Stimulated activated CD8-positive, alpha-beta memory T cell treated with anti-CD3 and anti-CD28 coated beads, Interleukin-7, amount 100 ng/mL, for 4 hours (primary cell): ENCODE measurements around the gene OTOP2.
"Not testable (repeated sequence)": the region's sequence is repeated elsewhere in the genome, so short reads cannot be mapped to it uniquely, and the experiment has no call there.

Experiments used
- DNase-seq, 2 donors: peaks; one replicate each; pipeline ENCODE4 v3.0.0-alpha.2; 2020; ENCODE audit warnings: low read depth in 2 of 2

The OTOP2 gene

DNA sequence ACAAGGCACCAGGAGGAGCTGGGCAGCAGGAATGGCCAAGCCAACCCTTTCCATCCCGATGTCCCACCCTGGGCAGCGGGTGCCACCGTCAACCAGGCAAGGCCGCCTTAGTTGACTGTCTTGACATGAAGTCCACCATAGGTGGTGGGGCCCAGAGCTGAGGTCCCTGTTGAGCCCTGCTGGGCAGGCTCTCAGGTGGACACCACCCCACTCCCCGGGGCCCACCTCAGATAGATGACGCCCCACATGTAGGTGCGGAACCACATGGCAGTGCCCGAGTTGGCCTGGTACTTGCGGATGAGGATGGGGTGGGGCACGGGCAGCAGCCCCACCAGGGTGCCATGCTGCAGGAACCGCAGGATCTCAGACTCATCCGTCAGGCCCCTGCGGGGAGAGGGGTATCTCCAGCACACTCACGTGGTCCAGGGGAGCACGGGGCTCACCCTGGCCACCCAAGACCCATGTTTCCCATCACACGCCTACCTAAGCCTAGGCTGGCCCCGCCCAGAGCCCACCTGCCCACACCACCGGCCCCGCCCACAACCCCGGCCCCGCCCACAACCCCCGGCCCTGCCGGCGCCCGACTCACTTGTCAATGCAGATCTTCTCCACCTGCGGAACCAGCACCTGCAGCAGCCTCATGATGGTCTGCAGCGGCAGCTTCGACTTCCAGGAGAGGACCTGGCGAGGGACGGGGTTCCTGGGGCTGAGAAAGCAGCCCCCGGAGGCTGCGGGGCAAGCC, 27.8 kb downstream of the OTOP2 start:
- no peak for DNase-seq

DNA sequence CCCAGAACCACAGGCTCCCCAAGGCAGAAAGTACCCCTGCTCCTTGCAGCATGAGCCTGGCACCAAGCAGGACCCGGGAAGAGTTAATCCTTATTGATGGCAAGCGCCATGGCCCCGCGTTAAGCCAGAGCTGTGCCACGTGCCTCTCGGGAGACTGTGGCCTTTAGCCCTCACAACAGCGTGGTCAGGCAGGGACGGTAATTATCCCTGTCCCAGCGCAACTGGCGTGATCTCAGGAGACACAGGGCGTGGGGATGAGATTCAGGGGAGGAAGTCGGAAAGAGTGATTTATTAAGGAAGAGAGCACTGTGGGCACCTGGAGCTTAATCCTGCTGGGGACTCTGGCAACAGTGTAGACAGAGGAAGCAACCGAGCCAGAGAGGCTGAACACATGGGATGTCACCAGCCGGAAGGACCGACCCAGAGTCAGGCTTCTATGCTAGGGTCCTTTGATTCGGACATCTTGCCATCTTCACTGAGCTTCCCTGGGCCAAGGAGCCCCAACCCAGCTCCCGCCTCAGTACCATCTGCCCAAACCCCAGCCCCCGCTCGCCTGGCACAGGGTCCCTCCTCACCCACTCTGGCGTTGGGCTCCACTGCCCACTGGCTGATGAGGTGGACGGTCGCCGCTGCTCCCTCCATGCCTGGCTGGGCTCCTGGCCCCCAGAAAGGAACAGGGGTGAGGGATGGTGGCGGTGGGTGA, 28.5 kb downstream of the OTOP2 start:
- no peak for DNase-seq

DNA sequence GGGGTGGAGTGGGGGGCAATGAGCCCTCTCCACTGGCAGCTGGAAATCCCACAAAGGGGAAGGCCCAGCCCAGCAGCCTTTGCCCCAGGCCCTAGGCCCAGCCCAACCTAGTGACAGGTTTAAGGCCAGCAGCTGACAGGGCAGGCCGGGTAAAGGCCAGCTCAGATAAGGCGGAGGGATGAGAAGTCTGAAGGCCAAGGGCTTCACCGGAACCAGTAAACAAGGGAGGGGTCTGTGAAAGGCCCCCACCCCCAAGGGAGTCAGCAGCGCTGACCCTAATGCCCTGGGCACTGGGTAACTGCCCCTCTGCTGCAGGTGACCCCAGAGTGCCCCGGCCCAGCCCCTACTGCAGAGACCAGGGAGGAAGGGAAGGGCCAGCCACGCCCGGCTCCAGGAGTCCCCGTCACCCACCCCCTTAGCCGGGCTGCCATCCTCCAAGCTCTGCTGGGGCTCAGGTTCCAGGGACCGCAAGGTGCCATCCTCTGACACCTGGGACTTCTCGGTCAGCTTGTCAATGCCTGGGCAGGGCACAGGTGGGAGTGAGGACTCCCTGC, 29.1 kb downstream of the OTOP2 start:
- DNase-seq, result no peak

DNA sequence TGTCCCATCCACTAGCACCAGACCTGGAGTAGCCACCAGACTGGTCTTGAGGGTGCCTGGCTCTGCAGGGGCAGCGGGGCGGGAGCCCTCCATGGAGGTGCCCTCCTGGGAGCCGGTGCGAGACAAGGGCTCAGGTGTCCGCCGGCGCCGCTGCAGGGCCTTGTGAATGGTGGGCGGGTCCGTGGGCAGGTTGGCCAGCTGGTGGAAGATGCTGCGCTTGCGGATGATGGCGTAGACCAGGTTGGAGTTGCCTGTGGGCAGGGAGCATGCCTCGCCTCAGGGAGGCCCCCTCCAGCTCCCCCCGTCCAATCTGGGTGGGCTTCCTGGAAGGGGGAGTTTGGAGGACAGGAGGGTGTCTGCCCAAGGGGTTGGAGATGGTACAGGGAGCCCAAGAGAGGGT, 30.0 kb downstream of the OTOP2 start:
- DNase-seq, result no peak

DNA sequence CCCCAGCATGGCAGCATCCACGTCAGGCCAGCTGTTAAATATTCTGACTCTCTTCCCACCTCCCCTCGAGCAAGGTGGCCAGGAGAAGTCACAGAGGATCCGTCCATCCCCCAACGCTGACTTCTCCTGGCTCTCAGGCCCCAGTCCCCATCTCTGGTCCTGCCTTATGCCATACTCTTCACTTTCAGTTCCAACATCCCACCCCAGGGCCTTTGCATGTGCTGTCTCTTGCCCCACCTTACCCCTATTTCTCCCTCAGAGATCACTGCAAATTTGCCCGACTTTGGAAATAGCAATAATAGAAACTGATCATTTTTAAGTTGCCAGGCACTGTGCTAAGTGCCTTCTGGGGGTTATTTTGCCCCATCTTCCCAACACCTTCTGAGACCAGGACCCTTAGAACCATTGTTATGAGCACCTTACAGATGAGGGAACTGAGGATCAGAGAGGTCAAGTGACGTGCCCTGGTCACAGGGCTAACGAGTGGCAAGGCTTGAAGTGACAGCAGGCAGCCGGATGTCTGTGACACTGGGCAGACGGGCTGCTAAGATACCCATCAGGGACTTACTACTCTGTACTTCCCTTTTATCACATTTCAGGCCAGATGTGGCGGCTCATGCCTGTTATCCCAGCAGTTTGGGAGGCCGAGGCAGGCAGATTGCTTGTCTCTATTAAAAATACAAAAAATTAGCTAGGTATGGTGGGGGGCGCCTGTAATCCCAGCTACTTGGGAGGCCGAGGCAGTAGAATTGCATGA, 30.8 kb downstream of the OTOP2 start:
- DNase-seq, result no peak

DNA sequence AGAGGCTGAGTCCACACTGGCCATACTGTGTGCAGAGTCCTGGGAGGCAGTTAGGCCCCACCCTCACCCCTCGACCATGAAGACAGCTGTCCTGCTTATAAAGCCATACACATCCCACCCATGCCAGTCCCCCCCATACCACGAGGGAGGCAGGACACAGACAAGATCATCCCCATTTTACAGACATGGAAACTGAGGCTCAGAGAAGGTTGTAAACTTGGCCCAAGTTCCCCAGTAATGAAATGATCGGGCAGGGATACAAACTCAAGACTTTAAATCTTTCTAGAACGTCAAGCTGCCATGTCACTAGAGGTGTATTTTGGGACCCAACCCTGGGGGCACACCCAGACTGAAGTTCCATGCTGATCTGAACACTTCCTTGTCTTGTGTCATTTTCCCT, 32.0 kb downstream of the OTOP2 start:
- DNase-seq, result no peak

DNA sequence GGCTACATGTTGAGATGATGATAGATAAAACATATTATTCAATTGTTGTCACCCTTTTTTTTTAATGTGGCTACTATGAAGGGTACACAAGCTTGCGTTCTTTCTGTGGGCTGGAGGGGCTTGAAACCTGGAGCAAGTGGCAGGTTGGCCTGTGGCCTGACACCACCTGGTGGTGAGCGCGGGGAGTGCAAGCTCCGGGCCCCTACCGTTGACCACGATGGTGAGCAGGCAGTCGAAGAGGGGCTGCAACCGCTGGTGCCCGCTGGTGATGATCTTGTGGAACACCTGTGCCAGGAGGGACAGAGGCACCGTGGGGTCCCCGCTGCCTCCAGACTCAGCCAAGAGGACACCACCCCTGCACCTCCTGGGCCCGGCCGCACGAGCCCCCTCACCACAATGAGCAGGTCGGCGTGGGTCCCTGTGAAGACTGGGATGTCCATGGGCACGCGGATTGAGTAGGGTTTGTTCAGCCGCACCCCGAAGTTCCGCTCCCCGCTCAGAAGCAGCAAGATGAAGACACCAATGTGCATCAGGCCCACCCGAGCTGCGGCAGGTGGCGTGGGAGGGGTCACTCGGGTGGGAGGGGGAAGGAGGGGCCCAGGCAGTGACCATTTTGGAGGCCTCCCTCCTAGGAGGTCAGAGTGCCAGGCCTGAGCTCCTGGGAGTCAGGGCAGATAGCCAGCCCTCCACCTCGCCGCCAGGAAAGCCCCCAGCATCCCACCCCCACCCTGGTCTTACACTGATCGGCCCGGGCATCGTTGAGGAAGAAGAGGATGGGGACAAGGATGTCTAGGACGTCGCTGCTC, 34.1 kb downstream of the OTOP2 start:
- DNase-seq, result peak; percentile 58 to 60

DNA sequence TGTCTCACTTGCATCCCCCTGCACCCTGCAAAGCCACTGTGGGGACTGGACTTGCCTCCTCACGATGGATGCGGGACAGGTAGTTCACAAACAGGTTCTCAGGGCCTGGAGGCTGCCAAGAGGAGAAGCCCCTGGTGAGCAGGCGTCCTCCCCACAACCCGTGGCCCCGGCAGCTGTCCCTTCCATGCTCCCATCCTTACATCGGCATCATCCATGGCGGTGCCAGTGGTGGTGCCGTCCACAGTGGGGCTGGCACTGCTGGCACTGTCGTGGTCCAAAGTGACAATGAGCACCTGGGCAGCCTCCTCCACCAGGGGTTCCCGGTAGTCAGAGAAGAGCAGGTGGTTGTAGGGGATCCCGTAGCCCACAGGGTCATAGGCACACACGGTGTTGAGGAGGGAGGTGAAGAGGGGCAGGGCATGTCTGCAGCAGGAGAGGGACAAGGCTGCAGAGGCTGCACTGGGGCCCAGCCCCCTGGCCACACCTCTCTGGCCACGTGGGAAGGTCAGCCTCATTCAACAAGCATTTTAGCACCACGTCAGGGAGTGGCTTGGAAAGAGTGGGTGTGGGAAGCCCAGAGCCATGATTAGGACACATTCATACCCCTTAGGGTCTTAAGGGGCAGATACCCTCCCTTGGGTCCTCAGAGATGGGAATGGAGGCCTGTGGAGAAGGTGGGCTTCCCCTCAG, 35.9 kb downstream of the OTOP2 start:
- no peak for DNase-seq

DNA sequence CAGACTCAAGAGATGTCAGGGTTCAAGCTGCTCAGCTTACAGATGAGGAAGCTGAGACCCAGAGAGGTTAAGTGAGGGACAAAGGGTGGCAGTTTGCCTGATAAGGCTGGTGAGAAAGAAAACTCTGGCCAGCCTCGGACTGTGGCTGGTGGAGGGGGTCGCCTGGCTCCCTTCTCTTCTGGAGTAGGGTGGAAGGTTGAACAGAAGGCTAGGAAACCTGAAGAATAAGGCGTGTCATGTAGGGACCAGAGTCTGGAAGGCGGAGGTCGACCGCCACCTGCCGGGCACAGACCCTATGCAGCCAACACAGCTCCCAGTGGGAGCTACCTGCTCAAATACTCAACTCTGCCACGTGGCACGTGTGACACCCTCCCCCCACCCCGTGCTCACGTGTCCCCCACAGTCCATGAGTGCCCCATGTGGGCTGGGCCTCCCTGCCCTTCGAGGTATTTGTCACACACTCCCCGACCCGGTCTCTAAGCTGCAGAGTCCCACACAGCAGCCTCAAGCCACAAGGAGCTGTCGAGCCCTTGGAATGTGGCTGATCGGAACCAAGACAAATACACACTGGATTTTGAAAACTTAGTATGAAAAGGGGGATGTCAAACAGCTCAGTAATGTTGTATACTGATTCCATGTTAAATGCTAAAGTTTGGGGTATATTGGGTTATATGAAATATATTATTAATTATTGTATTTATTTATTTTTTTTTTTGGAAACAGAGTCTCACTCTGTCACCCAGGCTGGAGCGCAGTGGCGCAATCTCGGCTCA, 36.7 kb downstream of the OTOP2 start:
- DNase-seq, result no peak

DNA sequence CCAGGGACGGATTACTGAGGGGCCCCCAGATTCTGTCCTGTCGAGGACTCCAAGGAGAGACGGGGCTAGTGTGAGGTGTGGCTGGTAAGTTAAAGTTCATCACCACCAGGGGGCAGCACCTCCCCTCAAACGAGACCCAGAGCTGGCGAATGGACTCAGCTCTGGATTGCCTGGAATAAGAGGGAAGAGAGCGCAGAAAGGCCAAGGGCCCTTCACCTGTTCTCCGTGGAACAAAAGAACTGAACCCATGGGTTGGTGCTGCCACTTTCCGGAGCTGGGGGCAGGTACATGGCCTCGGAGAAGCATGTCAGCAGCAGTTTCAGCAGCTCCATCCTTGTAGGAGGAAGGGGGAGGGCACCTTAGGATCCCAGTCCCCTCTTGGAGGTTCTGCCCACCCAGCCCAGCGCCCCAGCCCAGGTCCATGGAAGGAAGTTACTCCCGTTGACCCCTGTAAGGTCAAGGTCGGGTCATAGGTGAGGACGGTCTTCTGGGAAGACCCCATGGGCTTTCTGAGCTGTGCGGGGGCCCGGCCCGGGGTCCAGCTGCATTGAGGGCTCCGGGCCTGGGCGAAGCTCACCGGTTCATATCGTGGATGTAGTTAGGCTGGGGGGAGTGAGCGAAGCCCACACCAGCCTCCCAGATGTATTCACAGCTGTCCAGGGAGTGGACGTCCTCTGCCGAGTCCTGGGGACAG, 37.7 kb downstream of the OTOP2 start:
- peak; percentile 59 to 75 for DNase-seq

DNA sequence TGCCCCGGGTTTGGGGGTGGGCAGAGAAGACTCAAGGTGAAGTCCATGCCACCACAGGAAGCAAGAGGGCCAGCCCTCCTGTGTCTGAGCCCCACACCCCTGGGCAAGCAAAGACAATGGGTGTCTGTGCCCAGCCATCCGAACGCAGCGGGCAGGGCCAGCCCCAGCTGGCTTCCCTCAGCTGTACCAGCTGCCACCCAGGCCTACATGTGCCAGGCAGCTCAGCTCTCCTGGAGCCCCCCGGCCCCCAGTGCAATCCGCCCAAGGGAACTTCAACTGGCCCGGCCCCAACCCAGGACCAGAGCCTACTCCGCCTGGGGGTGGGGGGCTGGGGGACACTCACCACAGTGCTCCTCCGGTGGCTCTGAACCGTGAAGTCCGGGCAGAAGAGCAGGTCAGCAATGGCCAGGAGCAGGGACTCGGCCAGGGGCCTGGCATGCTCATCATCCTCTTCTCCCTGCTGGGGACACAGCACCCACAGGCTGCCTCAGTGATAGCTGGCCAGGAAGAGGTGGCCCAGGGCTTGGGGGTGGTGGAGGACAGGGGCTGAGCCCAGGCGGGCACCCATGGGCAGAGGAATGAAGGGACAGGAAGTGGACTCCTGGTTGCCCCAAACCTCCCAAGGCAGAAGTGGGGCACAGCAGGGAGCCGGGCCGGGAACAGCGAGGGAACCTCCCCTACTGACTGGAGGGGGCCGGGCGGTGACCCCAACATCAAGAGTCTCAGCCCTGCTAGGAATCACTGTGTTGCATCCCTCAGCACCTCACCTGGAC, 38.7 kb downstream of the OTOP2 start:
- DNase-seq, result no peak

DNA sequence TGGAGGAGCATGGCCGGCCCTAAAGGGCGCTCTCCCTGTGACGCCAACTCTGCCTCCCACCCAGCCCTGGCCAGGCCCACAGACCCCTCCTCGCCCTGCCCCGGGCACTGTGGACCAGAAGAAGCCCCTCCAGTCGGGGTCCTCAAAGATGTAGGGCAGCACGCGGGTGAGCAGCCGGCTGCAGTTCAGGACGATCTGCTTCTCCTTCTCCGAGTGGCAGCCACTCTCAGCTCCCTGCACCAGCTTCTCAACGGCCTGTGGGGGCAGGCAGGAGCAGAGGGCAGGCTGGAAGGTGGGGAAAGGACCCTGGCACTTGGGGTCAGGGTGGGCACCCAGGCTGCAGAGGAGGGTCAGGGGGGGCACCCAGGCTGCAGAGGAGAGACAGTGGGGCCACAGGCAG, 39.6 kb downstream of the OTOP2 start:
- DNase-seq, result no peak

DNA sequence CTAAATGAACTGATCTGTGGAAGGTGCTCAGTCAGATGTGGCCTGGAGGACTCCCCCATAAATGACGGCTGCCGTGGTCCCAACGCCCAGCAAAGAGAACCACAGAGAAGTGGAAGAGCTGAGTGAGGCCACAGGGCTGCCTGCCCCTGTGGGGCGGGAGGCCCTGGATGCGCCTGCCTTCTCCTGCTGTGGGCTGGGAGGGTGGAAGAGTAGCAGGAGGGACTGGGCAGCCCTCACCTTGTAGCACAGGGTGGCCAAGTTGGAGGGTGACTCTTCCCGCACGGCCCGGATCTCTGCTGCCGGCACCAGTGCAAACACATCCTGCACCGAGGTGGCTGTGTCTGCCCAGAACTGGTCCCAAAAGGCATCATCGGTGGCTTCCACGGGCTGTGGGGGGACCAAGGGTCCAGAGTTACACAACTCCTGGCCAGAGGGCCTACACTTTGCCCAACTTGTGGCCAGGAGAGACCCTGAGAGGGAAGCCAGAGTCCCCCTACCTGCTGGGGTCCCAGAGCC, 40.2 kb downstream of the OTOP2 start:
- DNase-seq, result no peak

DNA sequence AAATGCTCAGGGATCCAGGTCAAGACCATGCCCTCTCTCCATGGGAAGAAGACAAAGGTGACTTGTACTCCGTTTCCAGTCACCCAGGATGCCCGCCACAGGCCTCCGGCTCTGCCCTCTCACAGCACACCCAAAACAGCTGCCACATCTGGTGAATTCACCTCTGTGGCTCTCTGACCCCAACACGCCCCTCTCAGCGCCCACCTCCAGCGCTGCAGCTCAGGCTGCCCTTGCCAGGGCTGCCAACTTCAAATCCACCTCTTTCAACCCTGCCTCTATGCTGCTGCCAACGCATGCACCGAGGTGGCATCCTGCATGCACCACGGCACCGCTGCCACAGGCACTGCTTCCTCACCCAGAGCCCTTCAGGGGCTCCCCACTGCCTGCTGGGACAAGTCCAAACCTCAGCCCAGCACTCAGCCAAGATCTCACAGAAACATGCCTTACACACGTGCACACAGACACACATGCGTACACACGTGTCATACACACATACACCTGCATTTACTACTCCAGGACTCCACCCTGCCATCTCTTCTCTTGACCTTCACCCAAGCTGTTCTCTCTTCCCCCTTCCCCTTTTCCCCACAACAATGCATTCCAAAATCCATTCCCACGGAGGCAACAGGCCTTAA, 41.0 kb downstream of the OTOP2 start:
- DNase-seq, result no peak

DNA sequence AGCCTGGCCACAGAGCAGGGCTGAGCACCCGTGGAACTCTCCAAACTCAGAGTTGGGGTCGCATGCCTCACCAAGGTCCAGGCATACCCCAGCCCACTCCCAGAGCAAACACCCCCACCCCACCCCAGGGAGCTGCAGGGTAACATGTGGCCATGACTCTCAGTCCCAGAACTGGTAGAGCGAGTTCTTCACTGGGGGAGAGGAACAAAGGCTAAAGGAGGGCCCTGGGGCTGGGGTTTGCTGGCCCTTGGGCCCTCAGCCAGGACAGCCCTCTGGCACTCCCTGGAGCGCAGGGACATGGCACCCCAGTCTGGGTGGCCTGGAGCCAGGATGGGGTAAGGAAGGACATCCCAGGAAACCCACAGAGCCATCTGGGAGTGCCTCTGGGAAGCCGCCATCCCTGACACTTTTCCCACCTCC, 44.3 kb downstream of the OTOP2 start:
- DNase-seq, result no peak

DNA sequence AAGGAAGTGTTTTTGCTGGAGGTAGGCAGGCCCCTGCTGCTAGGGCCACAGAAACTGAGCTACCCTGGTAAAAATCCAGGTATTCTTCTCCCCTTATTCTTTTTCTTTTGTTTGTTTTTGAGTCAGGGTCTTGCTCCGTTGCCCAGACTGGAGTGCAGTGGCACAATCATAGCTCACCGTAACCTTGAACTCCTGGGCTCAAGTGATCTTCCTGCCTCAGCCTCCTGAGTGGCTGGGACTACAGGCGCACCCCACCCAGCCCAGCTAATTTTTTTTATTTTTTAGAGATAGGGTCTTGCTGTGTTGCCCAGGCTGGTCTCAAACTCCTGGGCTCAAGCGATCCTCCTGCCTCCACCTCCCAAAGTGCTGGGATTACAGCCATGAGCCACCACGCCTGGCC, 45.4 kb downstream of the OTOP2 start:
- DNase-seq, result not testable (repeated sequence)

DNA sequence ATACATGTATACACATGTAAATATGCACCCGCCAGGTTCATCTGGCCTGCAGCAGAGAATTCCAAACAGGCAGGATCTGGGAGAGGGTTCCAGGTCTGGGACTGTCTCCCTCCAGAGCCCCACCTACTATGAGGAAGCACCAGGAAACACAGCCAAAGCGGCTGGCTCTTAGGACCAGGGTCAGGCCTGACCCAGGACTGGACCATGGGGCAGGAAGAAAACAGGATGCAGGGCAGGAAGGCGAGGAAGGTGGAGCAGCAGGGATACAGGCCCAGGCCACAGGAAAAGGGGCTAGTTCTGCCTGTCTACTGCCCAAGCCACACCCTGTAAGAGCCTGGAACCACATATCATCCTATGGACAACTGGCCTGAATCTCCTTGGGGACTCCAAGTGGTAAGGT, 46.3 kb downstream of the OTOP2 start:
- no peak for DNase-seq
